GM19438 (cell line): ENCODE results near the gene OLR1.
A peak's percentile ranks its signal among the peaks of the same experiment; 100 is the strongest.

ENCODE experiments used
- ATAC-seq: cut with Tn5 transposase; IDR thresholded peaks from one replicate; pipeline ENCODE4 v1.9.1; 2021; ENCODE audit warnings: low read depth; ENCODE audit not compliant: unreplicated experiment

Gene OLR1

GRCh38 chr12:10155966-10156365, 16.0 kb downstream of the OLR1 start:
- no peak for ATAC-seq

- no peak for ATAC-seq
Observed at GRCh38 chr12:10154145-10154496, 17.8 kb downstream of the OLR1 start.

GRCh38 chr12:10153271-10154144, 18.4 kb downstream of the OLR1 start:
- ATAC-seq = peak; percentile 62

- ATAC-seq = no peak
Observed at GRCh38 chr12:10151621-10152020, 20.3 kb downstream of the OLR1 start.

GRCh38 chr12:10147714-10148403, 24.1 kb downstream of the OLR1 start:
- ATAC-seq = no peak

- no peak for ATAC-seq
Observed at GRCh38 chr12:10142976-10143589, 28.8 kb downstream of the OLR1 start.

GRCh38 chr12:10140001-10140400, 31.9 kb downstream of the OLR1 start:
- no peak for ATAC-seq

GRCh38 chr12:10136637-10137205, 35.2 kb downstream of the OLR1 start:
- ATAC-seq = no peak

- no peak for ATAC-seq
Observed at GRCh38 chr12:10135126-10135525, 36.8 kb downstream of the OLR1 start.

GRCh38 chr12:10132850-10133370, 39.0 kb downstream of the OLR1 start:
- no peak for ATAC-seq

GRCh38 chr12:10131111-10131690, 40.7 kb downstream of the OLR1 start:
- no peak for ATAC-seq

GRCh38 chr12:10130042-10130441, 41.9 kb downstream of the OLR1 start, which contains the start of gene CLEC7A:
Gene CLEC7A (minus strand): TSS chr12:10130199. CDS start chr12:10130082, 117 bp downstream.
- peak; percentile 86 for ATAC-seq

GRCh38 chr12:10128687-10129086, 43.2 kb downstream of the OLR1 start:
- ATAC-seq = no peak

GRCh38 chr12:10126413-10126812, 45.5 kb downstream of the OLR1 start:
- no peak for ATAC-seq

- ATAC-seq = no peak
Observed at GRCh38 chr12:10122689-10123088, 49.2 kb downstream of the OLR1 start.

GRCh38 chr12:10121278-10121677, 50.7 kb downstream of the OLR1 start:
- no peak for ATAC-seq

- no peak for ATAC-seq
Observed at GRCh38 chr12:10119066-10119465, 52.9 kb downstream of the OLR1 start.

GRCh38 chr12:10115890-10116289, 56.0 kb downstream of the OLR1 start:
- no peak for ATAC-seq

GRCh38 chr12:10115311-10115710, 56.6 kb downstream of the OLR1 start:
- no peak for ATAC-seq

- no peak for ATAC-seq
Observed at GRCh38 chr12:10113920-10114319, 58.0 kb downstream of the OLR1 start.
